Stimulated activated CD8-positive, alpha-beta memory T cell treated with anti-CD3 and anti-CD28 coated beads, Interleukin-4, amount 100 ng/mL, for 1 hour (primary cell): ENCODE measurements around the gene COL13A1.

Experiments used
- DNase-seq, 2 donors: peaks; one replicate each; pipeline ENCODE4 v3.0.0-alpha.2; 2020; ENCODE audit warnings: low read depth in 2 of 2, low spot score in 1 of 2

COL13A1 gene

DNA sequence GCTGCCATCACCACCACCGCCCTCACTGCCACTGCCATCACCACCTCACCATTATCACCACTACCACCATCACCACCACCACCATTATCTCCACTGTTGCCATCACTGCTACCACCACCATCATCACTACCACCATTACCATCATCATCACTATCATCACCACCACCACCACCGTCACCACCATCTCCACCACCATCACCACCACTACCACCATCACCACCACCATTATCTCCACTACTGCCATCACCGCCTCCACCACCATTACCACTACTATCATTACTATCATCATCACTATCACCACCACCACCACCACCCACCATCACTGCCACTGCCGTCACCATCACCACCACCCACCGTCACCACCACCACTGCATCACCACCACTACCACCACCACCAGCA lies 9.9 kb upstream of the COL13A1 start:
- DNase-seq: no peak

DNA sequence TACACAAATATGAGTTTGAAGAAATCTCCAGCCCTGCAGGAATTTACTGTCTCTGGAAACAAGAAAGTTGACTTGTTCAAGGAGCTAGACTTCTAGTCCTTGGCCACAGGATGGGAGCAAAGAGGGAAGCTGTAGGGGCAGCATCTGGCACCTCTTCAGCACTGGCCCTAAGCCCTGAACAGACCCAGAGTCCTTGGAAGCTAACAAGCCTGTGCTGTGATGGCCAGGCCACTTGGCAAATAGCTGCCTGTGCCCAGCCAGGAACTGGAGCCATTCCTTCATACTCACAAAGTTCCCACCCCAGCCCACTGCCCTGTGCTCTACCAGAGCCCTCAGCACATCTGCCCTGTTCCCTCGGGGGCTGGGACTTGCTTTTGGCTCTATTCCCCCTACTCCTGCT lies 9.4 kb upstream of the COL13A1 start:
- DNase-seq: no peak

GRCh38 chr10:69794673-69795072 lies 7.0 kb upstream of the COL13A1 start:
- no peak for DNase-seq

DNA sequence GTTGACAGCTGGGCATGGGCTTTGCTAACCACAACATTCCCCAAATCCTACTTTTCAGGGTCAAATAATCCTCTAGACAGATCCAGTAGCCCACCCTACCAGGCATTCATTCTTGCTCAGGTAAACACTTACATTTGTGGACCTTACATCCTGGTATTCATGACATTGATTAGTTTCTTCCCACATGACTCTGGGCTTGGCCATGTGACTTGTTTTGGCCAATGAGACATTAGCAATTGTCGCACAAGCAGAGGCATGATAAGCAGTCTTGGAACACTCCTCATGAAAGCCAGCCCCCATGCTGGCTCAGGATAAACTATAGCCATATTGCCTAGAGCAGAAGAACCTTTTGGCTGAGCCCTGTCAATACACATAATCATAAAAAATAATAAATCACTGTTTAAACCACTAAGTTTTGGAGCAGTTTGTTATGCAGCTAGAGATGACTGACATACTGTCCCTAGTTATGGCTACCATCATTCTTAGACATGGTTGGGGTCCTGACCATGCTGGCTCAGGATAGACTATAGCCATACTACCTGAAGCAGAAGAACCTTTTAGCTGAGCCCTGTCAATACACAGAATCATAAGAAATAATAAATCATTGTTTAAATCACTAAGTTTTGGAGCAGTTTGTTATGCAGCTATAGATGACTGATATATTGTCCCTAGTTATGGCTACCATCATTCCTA lies 6.3 kb upstream of the COL13A1 start:
- no peak for DNase-seq

DNA sequence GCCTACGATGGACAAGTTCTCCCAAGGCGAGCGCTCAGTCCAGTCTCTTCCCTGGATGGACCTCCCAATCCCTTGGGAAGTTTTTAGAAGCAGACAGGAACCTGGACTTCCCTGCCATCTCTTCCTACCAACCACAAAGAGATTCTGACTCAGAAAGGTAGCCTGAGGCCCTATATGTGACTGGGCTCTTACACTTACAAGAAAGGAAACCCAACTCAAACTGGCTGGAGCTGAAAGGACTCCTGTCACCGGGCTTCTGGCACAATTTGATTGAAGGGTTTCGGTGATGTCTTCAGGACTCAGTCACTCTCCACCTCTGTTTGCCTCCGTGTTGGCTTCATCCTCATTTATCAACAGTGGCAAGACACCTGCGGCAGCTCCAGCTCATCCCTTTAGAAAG lies 3.7 kb upstream of the COL13A1 start:
- DNase-seq: no peak

DNA sequence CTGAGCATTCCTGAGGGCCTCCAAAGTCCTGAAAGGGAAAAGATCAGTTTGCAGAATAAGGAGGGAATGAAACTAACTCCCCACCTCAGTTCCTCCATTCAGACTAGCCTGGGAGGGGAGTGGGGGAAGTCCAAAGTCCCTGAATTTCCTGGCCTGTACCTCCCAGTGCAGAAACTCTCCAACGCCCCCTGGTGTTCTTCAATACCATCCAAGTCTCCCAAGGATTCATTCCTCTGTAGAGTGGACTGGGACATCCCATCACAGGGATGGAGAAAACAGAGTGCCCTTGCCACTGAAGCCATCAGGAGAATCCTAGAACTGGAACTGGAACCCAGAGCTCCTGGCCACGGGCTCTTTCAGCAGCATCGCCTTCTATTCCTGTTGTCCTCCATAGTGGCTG lies 1.6 kb upstream of the COL13A1 start:
- no peak for DNase-seq

GRCh38 chr10:69800665-69801064 lies 1.0 kb upstream of the COL13A1 start:
- no peak for DNase-seq

GRCh38 chr10:69801094-69801433 lies 642 bp upstream of the COL13A1 start:
- DNase-seq: no peak

DNA sequence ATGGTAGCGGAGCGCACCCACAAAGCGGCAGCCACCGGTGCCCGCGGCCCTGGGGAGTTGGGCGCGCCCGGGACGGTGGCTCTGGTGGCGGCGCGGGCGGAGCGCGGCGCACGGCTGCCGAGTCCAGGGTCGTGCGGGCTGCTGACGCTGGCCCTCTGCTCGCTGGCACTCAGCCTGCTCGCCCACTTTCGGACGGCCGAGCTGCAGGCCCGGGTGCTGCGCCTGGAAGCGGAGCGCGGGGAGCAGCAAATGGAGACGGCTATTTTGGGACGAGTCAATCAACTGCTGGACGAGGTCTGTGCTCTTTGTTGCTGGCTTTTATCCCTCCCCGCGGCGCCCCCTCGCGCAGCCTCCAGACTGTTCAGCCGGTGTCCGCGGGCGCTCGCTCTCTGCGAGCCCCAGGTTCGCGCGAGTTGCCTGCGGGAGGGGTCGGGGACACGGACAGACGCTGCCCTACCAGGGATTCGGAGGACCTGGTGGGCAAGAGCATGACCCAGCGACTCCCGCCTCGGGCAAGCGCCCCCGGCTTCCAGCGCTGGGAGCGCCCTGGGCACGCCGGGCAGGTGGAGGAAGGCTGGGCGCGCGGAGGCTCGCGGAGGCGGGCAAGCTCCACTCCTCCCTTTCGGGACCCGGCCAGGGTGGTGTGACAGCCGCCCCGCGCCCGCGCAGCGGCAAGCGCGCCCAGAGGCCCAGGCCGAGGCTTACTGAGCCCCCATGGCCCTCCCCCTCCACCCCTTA lies 887 bp downstream of the COL13A1 start:
- DNase-seq: no peak

DNA sequence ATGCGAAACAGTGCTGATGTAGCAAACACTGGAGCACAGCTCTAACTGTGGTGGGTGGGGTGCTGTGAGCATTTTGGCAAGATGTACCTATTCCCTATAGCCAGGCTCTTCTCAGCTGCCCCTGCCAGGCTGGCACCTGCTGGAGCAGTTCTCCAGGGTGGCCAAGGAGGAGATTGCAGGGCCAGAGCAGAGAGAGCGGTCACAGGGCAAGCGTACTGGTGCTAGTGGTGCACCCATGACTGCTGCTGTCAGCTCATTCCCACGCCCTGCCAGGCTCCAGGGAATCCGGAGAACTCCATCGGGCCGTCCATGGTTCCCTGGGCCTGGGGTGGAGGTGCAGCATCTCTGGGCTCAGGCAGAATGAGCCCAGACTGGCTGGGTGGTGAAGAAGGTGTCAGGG lies 2.1 kb downstream of the COL13A1 start:
- DNase-seq: no peak

DNA sequence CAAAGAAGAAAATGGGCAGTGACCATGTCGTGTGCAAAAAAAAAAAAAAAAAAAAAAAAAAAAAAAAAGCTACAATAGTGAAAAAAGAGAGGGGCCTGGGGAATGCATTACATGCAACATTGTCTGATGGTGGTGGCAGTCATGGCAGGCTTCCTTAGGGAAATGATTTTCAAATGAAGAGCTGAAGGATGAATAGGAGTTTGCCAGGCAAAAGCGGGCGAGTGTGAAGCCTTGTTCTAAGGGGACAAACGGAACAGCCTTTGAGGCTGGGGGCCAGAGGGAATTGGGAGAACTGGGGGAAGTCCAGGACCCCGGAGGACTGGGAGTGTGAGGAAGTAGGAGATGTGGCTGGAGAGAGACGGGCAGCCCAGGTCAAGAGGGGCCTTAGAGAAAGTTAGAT lies 3.1 kb downstream of the COL13A1 start:
- no peak for DNase-seq

- no peak for DNase-seq
Observed at GRCh38 chr10:69807122-69807521, 5.4 kb downstream of the COL13A1 start.

GRCh38 chr10:69807696-69808095 lies 6.0 kb downstream of the COL13A1 start:
- no peak for DNase-seq

DNA sequence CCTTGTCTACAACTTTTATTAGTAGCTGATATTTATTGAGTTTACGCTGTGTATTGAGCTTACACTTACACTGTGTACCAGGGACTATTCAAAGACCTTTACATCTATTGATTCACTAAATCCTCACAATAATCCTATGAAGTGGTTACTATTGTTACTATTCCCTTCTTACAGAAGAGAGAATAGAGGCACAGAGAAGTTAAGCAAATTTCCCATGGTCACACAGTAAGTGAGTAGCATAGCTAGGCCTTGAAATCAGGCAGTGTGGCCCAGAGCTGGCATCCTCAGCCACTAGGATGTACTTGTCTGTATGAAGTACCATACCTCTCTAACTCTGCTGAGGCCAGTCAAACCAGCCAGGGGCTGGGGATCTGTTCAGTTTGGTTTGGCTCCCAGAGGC lies 7.6 kb downstream of the COL13A1 start:
- DNase-seq: no peak

DNA sequence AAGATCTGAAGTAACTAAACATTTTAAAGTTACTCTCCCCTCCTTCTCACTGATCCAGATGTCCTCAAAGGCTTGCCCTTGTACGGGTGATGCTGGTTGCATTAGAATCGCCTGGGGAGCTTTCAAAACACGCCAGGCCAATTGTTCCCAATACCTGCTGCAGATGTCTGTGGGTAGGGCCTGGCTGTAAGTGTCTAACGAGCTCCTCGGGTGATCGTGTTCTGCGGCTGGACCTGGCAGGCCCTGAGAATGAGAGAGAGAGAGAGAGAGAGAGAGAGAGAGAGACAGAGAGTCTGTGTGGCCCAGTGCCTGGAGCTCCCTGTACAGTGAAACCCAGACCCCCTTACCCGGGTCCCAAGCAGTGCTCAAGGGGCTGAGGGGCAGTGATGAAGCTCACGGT lies 8.4 kb downstream of the COL13A1 start:
- no peak for DNase-seq

DNA sequence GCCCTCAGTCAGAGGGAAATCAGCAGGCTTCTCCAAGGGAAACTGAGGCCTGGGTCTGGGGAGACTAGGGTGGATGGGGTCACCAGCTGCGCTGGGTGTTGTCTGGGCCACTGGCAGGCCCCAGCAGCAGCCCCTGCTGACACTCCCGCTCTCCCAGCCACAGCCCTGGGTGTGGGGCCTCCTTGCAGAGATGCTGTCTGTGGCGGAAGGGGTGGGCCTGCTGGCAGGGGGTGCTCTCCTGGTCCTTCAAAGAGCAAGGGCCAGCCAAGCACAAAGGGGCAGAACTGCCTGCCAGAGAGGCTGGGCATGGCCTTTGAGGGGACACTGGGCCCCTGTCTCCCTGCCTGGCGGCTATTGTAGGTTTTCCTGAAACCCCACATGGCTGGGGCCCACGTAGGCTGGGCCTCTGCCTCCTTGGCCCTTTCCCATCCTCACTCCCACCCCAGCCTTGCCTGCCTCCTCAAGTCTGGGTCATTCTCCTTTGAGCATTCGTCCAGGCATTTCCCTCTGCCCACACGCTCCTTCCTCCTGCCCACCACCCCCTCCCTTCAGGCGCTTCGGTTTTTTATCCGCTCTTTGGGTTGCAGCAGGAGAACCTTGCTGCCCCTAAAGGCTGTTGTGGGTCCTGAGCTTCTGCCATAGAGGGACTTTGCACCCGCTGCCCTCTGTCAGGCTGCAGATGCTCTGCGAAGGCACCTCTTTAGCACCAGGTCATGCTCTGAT lies 9.1 kb downstream of the COL13A1 start:
- DNase-seq: no peak

DNA sequence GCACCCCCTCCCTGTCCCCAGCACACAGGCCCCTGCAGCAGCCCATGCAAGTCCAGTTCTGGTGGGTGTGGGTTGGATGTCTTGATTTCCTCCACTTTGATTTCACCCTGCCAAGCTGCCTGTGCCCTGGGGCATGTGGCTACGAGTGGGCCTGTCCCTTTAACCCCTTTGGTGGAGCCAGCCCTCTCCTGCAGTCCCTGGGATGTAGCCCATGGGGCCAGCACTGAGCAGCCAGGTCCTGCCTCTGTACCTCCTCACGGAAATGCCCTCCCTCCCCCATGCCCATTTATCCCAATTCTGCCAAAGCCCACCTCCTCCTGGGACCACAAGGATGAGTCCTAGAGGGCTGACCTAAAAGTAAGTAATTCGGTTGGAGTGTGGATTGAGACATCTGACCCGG lies 11.9 kb downstream of the COL13A1 start:
- no peak for DNase-seq

- no peak for DNase-seq
Observed at GRCh38 chr10:69814251-69814650, 12.5 kb downstream of the COL13A1 start.

DNA sequence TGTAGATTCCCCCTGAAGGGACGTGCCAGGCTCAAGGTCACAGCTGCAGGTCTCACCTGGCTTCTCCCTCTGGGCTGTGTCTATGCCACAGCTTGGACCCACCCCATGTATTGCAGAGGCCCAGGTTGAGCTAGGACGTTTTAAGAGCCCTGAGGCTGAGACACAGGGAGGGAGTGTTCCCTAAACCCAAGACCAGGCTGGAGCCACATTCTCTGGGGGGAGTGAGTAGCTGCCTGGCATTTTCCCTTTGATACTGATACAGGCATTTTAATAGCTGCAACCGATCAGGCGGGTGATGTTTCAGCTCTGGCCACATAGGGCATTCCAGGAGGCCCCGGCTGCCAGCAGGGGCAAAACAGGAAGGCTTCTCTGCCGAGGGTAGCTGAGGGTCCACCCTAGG lies 13.4 kb downstream of the COL13A1 start:
- no peak for DNase-seq

GRCh38 chr10:69816521-69816920 lies 14.8 kb downstream of the COL13A1 start:
- no peak for DNase-seq

DNA sequence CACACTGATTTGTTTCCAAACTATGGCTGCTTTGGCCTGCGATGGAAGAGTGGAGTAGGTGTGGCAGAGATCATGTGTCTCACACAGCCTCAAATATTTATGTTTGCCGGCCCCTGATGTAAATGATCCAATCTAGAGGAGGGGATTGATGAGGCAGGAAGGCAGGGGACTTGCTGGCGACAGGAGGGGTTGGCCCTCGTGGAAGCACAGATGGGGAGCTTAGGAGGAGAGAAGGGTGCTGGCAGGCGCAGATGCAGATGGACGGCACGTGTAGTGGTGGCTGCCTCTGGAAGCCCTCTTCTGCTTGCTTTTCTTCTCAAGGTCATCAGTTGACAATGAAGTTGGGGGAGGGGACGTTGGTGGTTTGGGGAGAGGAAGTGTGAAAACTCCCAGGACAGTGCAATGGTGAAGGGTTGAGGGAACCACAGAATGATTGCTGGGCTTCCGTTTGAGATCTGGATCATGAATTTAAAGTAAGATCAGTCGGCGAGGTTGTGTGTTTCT lies 15.4 kb downstream of the COL13A1 start:
- DNase-seq: no peak

DNA sequence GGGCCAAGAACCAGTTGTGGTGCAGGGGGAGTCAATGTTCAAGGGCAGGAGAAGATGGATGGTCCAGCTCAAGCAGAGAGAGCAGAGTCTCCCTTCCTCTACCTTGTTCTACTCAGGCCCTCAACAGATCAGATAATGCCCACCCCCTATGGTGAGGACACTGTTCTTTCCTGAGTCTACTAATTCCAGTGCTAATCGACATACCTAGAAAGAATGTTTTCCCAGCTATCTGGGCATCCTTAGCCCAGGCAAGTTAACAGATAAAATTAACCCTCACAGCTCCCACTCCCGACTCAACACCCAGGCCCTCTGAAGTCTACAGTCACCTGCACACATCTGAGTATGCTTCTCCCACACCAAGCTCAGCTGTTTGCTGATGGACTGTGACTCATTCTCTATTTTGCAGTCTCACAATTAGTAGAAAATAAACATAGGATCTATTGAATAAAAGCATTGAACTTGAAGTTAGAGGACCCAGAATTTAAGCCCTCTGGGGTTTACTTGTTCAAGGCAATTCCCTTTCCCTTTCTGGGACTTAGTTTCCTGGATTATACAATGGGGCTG lies 17.1 kb downstream of the COL13A1 start:
- no peak for DNase-seq
